PFSK-1 (cell line): ENCODE measurements around the gene MYO5C.

Source experiments
- FOXP2 ChIP-seq: optimal IDR thresholded peaks from 2 replicates; pipeline ENCODE3; 2011; ENCODE audit warnings: borderline replicate concordance, control low read depth, inconsistent platforms; ENCODE audit not compliant: insufficient read depth; ENCODE audit errors: extremely low read length, extremely low read depth
- POLR2AphosphoS5 ChIP-seq: IDR thresholded peaks from 2 replicates; pipeline ENCODE4 v1.6.1; 2012; ENCODE audit warnings: low read depth, mild to moderate bottlenecking, control low read depth, low read length, moderate library complexity
- SIN3A ChIP-seq: IDR thresholded peaks from 2 replicates; pipeline ENCODE4 v1.6.1; 2012; ENCODE audit warnings: mild to moderate bottlenecking, low read length, moderate library complexity, borderline replicate concordance; ENCODE audit not compliant: insufficient read depth
- TAF1 ChIP-seq: IDR thresholded peaks from 2 replicates; pipeline ENCODE4 v1.6.1; 2012; ENCODE audit warnings: low read length, control low read depth, borderline replicate concordance; ENCODE audit not compliant: insufficient read depth
- TF ChIP-seq, protein P1 (sequence below), 2 experiments: IDR thresholded peaks; 2 replicates each; pipeline versions ENCODE4 v1.6.1 to v1.8.0; 2011 to 2012; ENCODE audit warnings: low read depth in 2 of 2, low read length in 2 of 2, control low read depth in 1 of 2, inconsistent platforms in 1 of 2, mild to moderate bottlenecking in 1 of 2, moderate library complexity in 1 of 2; ENCODE audit not compliant: insufficient read depth in 1 of 2

MYO5C gene

DNA sequence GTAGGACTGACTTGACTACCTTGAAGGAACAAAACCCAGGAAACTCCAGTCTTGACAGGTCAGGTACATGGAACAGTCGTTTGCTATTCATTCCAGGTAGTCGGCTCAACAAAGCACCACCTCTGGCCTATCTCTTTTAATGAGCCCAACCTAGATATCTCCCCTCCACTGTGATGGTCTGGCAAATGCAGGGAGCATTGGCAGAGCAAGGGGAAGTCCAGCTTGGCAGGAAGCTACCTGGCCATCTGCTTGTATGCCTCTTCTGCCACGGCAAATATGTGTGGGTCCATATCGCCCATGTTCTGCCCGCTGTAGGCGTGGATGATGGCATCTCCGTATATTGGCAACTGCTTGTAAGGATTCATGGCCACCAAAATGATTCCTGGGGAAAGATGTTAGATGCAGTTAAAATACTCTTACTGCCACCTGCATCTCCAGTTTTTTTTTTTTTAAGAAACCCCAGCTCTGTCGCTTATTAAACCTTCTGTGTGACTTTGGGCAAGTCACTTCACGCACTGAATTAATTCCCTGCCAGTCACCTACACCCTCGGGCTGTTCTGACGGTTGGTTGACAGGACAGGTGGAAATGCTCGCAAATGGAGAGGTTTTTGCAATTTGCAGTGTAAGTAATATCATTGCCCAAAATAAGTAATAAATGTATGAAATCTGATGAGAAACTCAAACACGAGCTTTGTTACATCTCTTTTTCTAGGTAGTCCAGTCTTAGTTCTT, 16.8 kb downstream of the MYO5C start:
- no peak for TF ChIP-seq TAF1
- TF ChIP-seq FOXP2, result no peak
- TF ChIP-seq, protein P1, sequence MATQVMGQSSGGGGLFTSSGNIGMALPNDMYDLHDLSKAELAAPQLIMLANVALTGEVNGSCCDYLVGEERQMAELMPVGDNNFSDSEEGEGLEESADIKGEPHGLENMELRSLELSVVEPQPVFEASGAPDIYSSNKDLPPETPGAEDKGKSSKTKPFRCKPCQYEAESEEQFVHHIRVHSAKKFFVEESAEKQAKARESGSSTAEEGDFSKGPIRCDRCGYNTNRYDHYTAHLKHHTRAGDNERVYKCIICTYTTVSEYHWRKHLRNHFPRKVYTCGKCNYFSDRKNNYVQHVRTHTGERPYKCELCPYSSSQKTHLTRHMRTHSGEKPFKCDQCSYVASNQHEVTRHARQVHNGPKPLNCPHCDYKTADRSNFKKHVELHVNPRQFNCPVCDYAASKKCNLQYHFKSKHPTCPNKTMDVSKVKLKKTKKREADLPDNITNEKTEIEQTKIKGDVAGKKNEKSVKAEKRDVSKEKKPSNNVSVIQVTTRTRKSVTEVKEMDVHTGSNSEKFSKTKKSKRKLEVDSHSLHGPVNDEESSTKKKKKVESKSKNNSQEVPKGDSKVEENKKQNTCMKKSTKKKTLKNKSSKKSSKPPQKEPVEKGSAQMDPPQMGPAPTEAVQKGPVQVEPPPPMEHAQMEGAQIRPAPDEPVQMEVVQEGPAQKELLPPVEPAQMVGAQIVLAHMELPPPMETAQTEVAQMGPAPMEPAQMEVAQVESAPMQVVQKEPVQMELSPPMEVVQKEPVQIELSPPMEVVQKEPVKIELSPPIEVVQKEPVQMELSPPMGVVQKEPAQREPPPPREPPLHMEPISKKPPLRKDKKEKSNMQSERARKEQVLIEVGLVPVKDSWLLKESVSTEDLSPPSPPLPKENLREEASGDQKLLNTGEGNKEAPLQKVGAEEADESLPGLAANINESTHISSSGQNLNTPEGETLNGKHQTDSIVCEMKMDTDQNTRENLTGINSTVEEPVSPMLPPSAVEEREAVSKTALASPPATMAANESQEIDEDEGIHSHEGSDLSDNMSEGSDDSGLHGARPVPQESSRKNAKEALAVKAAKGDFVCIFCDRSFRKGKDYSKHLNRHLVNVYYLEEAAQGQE (IDR thresholded peaks at IDR 0.05; ENCODE audit: insufficient read depth in 1 of 2, low read depth in 2 of 2, low read length in 2 of 2), result no peak
- no peak for TF ChIP-seq SIN3A
- no peak for TF ChIP-seq POLR2AphosphoS5

DNA sequence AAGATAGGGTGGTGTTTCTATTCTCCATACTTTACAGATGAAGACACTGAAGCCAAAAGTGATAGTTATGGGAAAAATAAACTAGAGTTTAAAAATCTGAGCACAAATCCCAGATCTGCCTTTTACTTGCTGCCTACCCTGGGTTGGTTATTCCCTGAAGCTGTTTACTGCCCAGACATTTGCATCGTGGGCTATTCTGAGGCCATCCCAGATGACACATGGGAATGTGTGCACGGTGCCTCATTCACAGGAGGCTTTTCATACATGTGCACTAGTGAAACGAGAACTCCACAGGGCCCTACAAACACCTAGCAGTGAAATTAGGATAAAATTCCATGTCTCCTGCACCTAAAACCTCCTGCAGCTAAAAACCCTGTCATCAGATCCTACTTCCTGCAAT, 17.5 kb downstream of the MYO5C start:
- TF ChIP-seq, protein P1 (IDR thresholded peaks at IDR 0.05; ENCODE audit: insufficient read depth in 1 of 2, low read depth in 2 of 2, low read length in 2 of 2), result no peak
- TF ChIP-seq FOXP2 (no peak), SIN3A (no peak), TAF1 (no peak), POLR2AphosphoS5 (no peak)

- TF ChIP-seq, protein P1 (IDR thresholded peaks at IDR 0.05; ENCODE audit: insufficient read depth in 1 of 2, low read depth in 2 of 2, low read length in 2 of 2), result no peak
- TF ChIP-seq POLR2AphosphoS5, result no peak
- no peak for TF ChIP-seq TAF1
- TF ChIP-seq FOXP2, result no peak
- TF ChIP-seq SIN3A, result no peak
Measured at GRCh38 chr15:52277575-52277974, 18.0 kb downstream of the MYO5C start.

- TF ChIP-seq, protein P1 (IDR thresholded peaks at IDR 0.05; ENCODE audit: insufficient read depth in 1 of 2, low read depth in 2 of 2, low read length in 2 of 2), result no peak
- TF ChIP-seq SIN3A (no peak), TAF1 (no peak), POLR2AphosphoS5 (no peak), FOXP2 (no peak)
Measured at GRCh38 chr15:52276256-52276770, 19.3 kb downstream of the MYO5C start.
